ENCODE measurements around the gene TMEM117. TPM values are rescaled to one million over a fixed set of nuclear protein-coding genes. Genes with fewer than 3 reads are reported as not detected.

Gene TMEM117
- total and polyA plus RNA-seq, 8 donors, result 1.9 to 52.5 (median 8.0) TPM

DNA sequence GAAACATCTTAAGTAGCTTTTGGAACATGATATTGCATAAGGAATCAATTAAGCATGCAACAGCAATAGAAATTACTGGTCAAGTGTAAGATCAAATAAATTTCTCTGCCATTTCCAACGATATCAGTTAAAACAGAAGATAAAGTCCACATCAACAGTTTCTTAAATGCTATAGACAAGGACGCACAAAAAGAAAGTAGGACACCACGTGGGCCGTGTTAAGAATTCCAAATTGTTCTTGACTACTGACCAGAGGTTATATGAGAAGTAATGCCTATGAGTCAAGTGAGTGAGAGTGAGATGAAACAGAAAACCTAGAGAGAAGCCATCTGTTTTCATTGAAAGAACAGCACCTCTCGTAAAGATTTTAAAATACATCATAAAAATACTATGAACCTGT, 318.2 kb downstream of the TMEM117 start:
- DNase-seq, result peak in 1 of 2 donors; percentile 18

DNA sequence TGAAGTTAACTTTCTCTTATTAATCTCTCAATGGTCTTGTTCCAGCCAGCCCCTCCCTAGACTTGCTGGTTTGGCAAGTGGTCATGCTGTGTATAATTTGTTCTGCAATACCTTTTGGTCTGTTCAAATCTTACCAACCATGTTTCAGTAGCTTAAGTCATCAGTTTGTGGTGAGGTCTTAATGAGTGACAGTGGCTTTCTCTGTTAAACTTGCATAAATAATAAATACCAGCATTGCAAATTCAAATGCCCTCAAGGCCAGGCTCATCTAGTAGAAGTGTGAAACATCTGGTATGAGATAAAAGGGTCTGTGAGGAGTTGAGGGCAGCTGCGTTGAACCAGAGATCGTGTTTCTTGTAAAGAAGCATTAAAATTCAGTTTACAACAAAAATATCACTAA, 319.5 kb downstream of the TMEM117 start:
- no peak for DNase-seq
- Histone ChIP-seq H3K36me3 (no peaks in the 10 kb centered on the region), H3K4me1 (no peaks in the 10 kb centered on the region), H3K27me3 (no peaks in the 10 kb centered on the region), H3K4me3 (no peak overlapping the region), H3K9me3 (no peaks in the 10 kb centered on the region), H3K27ac (no peak overlapping the region)
- TF ChIP-seq POLR2AphosphoS5 (IDR thresholded peaks at IDR 0.05), result no peak
- intact Hi-C loops (cut with DNase I; ENCODE audit: low total_unique reads), result no loop called here
- WGBS, 5 donors, result 71 to 88% (median 78%) methylated on average over 2 of the region's 2 CpGs

More for the DNA sequence above, 318.2 kb downstream of the TMEM117 start:
- WGBS, 5 donors, result 81 to 86% (median 83%) methylated on average over 5 of the region's 5 CpGs
- Histone ChIP-seq H3K4me3 (no peak overlapping the region), H3K27ac (no peak overlapping the region), H3K36me3 (no peaks in the 10 kb centered on the region), H3K27me3 (no peaks in the 10 kb centered on the region), H3K4me1 (no peaks in the 10 kb centered on the region), H3K9me3 (no peaks in the 10 kb centered on the region)
- no peak for TF ChIP-seq EP300 (IDR thresholded peaks at IDR 0.05)
- no peak for TF ChIP-seq CTCF (IDR thresholded peaks at IDR 0.05)
- TF ChIP-seq POLR2A (IDR thresholded peaks at IDR 0.05), result no peak
- TF ChIP-seq POLR2AphosphoS5 (IDR thresholded peaks at IDR 0.05), result no peak
- intact Hi-C loops (cut with DNase I; ENCODE audit: low total_unique reads), result no loop called here

- H3K27me3 ChIP-seq, result no peaks in the 10 kb centered on the region
- no peaks in the 10 kb centered on the region for H3K36me3 ChIP-seq
- TF ChIP-seq EP300 (IDR thresholded peaks at IDR 0.05) (no peak), POLR2A (IDR thresholded peaks at IDR 0.05) (no peak), CTCF (IDR thresholded peaks at IDR 0.05) (no peak), POLR2AphosphoS5 (IDR thresholded peaks at IDR 0.05) (no peak)
- H3K9me3 ChIP-seq, result no peaks in the 10 kb centered on the region
- H3K4me1 ChIP-seq, result no peaks in the 10 kb centered on the region
- intact Hi-C loops (cut with DNase I; ENCODE audit: low total_unique reads), result no loop called here
- 63 to 69% (median 66%) methylated on average over 2 of the region's 2 CpGs for WGBS, 5 donors
- no peak overlapping the region for H3K4me3 ChIP-seq
- no peak overlapping the region for H3K27ac ChIP-seq
- DNase-seq, result no peak
Observed at GRCh38 chr12:44157359-44157758, 321.5 kb downstream of the TMEM117 start.

DNA sequence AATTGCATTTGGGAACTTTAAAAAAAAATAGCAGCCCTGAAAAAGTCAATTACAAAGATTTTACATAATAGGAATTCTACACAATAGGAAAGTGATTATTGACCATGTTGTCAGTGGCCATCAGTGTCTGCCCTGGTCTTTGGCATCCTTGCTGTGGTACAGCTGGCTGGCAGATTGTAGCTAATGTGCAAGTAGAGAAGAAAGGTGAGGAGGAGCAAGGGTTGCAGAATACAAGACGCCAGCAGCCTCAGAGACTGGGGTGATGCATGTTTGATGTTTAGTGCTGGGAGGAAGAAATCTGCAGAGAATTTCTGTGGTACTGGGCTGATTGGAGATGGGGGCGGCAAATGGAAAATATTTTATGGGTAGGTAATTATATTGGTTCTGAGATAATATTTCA, 322.9 kb downstream of the TMEM117 start:
- Histone ChIP-seq H3K36me3 (no peaks in the 10 kb centered on the region), H3K4me3 (no peak overlapping the region), H3K27ac (no peak overlapping the region), H3K9me3 (no peaks in the 10 kb centered on the region), H3K4me1 (no peaks in the 10 kb centered on the region), H3K27me3 (no peaks in the 10 kb centered on the region)
- 73 to 84% (median 79%) methylated on average over 2 of the region's 2 CpGs for WGBS, 5 donors
- TF ChIP-seq POLR2A (IDR thresholded peaks at IDR 0.05) (no peak), CTCF (IDR thresholded peaks at IDR 0.05) (no peak), EP300 (IDR thresholded peaks at IDR 0.05) (no peak), POLR2AphosphoS5 (IDR thresholded peaks at IDR 0.05) (no peak)
- no peak for DNase-seq
- intact Hi-C loops (cut with DNase I; ENCODE audit: low total_unique reads), result no loop called here

DNA sequence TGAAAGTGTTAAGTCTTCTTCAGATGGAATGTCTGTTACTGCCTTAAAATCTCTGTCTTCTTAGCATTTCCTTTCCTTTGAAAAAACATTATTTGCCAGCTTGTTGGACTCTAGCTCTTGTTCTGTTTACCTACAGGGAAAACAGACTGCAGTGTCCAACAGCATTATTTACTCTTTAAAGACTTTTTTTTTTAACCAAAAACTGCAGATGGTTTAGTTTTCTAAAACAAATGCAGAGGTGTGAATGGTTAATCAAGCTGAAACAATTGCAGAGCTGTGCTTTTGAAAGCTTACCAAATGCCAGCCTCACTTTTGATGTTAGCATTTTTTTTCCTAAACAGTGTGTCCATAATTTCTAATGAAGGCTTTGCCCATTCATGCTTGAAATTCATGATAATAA, 323.3 kb downstream of the TMEM117 start:
- H3K4me3 ChIP-seq, result no peak overlapping the region
- no peaks in the 10 kb centered on the region for H3K9me3 ChIP-seq
- H3K4me1 ChIP-seq, result no peaks in the 10 kb centered on the region
- H3K27me3 ChIP-seq, result no peaks in the 10 kb centered on the region
- H3K36me3 ChIP-seq, result no peaks in the 10 kb centered on the region
- TF ChIP-seq CTCF (IDR thresholded peaks at IDR 0.05) (no peak), EP300 (IDR thresholded peaks at IDR 0.05) (no peak), POLR2AphosphoS5 (IDR thresholded peaks at IDR 0.05) (no peak), POLR2A (IDR thresholded peaks at IDR 0.05) (no peak)
- no peak for DNase-seq
- intact Hi-C loops (cut with DNase I; ENCODE audit: low total_unique reads), result no loop called here
- H3K27ac ChIP-seq, result no peak overlapping the region

Data from stomach (tissue), 9 donors.